GM10266 (cell line): Measurements from ENCODE around the gene KCTD2.

Experiments used
- DNase-seq: peaks from one replicate; pipeline ENCODE4 v3.0.0; 2012; ENCODE audit errors: extremely low spot score
- TF ChIP-seq, protein P1 (sequence below): IDR thresholded peaks from 2 replicates; pipeline ENCODE4 v1.5.1; 2012; ENCODE audit warnings: mild to moderate bottlenecking, low read depth; ENCODE audit not compliant: control insufficient read depth, insufficient read depth; ENCODE audit errors: missing control alignments

The KCTD2 gene

GRCh38 chr17:75060434-75061054 lies 13.5 kb downstream of the KCTD2 start:
- TF ChIP-seq, protein P1, sequence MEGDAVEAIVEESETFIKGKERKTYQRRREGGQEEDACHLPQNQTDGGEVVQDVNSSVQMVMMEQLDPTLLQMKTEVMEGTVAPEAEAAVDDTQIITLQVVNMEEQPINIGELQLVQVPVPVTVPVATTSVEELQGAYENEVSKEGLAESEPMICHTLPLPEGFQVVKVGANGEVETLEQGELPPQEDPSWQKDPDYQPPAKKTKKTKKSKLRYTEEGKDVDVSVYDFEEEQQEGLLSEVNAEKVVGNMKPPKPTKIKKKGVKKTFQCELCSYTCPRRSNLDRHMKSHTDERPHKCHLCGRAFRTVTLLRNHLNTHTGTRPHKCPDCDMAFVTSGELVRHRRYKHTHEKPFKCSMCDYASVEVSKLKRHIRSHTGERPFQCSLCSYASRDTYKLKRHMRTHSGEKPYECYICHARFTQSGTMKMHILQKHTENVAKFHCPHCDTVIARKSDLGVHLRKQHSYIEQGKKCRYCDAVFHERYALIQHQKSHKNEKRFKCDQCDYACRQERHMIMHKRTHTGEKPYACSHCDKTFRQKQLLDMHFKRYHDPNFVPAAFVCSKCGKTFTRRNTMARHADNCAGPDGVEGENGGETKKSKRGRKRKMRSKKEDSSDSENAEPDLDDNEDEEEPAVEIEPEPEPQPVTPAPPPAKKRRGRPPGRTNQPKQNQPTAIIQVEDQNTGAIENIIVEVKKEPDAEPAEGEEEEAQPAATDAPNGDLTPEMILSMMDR, result no peak
- DNase-seq, result no peak

- DNase-seq, result no peak
- TF ChIP-seq, protein P1, result no peak
These were observed 14.0 kb downstream of the KCTD2 start for GRCh38 chr17:75061055-75061438.

DNA sequence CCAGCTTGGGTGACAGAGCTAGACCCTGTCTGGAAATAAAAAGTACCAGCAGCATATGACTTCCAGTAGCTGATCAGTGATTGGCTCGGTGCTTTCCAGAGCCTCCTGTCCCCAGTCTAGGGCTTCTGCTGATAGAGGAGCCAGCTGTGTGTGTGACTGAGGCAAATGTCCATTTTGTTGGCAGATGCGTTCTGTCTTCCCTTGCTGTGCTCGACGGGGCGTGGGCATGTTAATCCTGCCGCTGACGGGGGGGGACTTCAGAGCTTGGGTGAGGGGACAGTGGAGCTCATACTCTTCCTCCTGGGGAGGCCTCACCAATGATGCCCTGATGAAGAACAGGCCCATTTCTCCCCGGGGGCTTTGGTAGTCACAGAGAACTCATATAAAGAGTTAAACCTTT lies 14.6 kb downstream of the KCTD2 start:
- DNase-seq, result no peak
- TF ChIP-seq, protein P1, result no peak

- TF ChIP-seq, protein P1, result no peak
These were observed 16.2 kb downstream of the KCTD2 start for GRCh38 chr17:75063201-75063600.

DNA sequence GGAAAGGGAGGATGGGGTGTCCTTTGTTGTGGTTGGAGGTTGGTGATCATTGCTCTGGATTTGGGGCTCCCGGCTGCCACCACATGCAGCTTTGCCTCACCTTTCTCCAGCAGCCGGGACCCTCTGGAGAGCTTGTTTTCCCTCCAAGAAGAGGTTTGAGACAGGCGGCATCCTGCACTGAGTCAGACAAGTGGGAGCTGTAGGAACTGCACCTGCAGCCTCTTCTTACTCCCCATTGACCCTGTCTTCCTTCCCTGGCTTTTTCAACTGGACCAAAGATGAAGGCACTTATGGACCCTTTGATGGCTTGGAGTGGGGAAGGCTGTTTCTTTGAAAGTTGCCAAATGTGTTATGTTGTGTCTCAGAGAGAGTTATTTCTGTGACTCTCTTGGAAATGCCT lies 16.6 kb downstream of the KCTD2 start:
- DNase-seq, result no peak
- TF ChIP-seq, protein P1, result no peak

More at GRCh38 chr17:75063201-75063600, 16.2 kb downstream of the KCTD2 start:
- DNase-seq, result no peak

DNA sequence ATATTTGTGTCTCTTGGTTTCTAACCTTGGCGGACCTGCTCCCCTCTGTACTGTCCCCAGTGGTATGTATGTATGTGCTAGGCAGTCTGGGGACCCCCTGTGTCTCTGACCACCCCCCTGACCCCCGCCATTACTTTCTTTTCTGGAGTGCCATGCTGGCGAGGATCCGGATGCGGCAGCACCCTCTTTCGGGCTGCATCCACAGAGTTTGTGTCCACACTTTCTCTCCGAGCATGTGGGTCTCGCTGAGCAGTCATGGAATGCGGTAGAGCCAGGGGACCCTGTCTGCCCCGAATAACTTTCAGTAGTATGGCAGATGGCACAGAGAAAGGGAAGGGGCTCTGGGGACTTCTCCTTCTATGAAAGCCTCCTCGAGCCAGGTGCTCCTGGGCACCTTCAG lies 17.0 kb downstream of the KCTD2 start:
- TF ChIP-seq, protein P1, result no peak
- DNase-seq, result no peak

- DNase-seq, result no peak
- TF ChIP-seq, protein P1, result no peak
These were observed 17.4 kb downstream of the KCTD2 start for GRCh38 chr17:75064460-75064859.
